ENCODE data around the gene NACA. TPM values are rescaled to one million over a fixed set of nuclear protein-coding genes. Genes with fewer than 3 reads are reported as not detected.
"Not testable (repeated sequence)": the region's sequence is repeated elsewhere in the genome, so short reads cannot be mapped to it uniquely, and the experiment has no call there.

Gene NACA
- total RNA-seq, 1 experiment from 2014 or later: 1,161 TPM

DNA sequence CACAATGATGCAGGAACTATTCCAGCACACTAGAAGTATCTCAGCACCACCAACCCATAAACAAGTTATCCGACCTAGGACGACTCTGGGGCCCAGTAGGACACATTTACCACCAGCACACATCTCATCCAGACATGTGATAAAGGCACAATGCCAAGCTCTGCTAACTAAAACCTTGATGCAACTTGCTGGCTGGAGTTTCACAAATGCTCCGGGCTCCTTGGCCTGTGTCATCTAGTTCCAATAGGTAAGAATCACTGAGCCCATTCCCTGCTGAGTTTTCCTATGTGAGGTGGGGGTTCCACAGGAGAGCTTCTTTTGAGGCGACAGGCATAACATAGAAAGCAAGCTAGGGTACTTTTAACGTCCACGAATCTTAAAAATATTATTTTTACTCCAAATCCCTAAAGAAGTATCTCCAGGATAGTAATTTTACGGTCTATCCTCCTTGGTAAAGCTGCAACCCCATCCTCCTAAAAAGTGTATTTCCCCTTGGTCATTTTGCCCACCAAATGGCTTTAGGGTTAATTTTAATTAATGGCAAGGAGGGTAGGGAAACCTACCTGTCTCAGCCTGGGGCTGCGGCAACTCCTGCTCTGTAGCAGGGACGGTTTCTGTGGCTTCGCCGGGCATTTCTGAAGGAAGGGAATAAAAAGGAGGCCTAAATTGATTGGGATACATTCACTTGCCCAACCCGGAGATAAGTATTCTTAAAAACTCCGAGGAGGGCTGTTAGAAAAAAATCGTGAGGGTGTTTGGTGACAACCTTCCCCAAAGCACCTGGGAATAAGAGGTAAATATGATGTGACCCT lies 1.0 kb downstream of the NACA start:
- DNase-seq (ENCODE audit: low read depth): peak; percentile 66

DNA sequence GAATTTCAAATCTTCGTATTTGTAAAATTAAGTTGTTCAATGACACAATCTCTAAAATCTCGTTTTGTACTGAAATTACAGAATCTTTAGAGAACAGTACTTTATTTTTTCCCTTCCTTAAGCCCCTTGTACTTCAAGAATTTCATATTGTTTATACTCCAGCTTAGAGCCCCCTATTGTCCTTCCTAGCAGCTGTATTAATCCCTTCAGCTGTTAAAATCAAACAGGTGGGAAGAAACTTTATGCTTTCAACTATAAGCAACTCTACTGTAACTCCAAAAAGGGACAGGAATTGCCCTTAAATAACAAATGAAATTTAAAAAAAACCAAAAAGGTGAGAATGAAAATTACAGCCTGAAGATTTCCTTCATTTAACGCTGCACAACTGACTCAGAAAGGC lies 1.7 kb downstream of the NACA start:
- DNase-seq (ENCODE audit: low read depth): no peak

DNA sequence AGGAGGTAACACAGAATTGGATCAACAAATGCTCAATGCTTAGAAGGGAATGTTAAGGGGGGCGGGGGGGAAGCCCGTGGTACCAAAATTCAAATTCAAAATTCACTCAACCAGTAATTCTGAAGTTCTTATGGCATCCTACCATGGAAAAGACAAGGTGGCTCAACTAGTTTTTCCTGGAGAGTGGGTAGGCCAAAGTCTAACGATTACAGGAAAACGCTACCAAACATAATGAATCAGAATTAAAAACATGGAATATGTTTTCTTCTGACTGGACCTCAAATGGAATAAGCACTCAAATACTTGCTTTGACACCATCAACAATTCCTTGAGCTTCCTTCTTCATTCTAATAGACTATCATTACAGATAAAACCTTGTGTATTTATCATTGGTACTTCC lies 2.3 kb downstream of the NACA start:
- DNase-seq (ENCODE audit: low read depth): no peak

DNA sequence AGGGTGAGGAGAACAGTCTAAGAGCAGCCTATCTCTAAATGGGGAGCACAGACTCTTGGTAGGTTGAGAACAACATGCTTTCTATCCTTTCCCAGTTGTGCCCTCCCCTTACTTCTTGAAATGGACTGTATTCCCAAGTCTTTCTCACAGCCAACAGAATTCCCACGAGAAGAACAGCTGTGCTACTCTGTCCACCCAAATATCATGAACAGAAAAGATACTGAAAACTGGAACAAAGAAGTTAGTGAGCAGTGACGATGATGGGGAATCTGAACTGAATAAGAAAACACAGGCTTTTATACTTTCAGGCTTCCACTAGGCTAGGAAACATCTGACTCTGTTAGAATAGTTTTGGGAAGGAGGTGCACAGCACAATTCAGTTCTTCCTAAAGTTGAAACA lies 3.4 kb downstream of the NACA start:
- no peak for DNase-seq (ENCODE audit: low read depth)

DNA sequence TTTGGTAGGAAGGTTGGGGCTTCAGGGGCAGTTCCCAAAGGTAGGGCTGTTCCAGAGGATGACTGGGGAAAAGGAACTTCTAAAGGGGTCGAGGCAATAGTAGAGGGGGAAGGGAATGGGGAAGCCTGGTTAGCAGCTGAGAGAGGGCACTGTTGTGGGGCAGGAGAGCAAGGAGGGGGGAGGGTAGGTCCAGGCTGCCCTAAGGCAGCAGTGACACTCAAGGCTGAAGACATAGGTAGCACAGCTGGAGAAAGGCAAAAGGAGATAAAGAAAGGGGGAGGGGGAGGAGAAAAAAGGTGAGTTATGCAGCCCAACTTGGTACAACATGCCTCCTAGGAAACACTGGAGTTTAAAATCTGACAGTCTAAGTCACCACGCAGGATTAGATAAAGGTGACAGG lies 3.9 kb downstream of the NACA start:
- DNase-seq (ENCODE audit: low read depth): no peak

DNA sequence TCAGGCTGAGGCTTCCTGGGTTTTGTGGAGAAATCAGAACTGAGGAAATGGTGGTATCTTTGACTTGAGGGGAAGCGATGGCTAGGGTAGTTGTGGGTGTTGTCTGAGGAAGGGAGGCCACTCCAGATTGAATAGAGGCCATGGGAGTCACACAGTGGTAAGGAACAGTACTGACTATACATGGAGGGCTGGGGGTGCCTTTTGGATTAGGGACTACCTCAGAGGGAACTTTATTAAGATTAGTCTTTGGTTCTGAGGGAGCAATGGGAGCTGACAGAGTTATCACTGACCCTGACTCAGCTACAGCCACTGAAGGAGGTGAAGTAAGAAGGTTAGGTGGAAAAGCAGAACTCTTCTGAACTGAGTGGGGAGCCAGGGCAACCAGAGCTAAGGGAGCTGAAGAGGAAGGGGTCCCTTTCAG lies 4.4 kb downstream of the NACA start:
- no peak for DNase-seq (ENCODE audit: low read depth)

DNA sequence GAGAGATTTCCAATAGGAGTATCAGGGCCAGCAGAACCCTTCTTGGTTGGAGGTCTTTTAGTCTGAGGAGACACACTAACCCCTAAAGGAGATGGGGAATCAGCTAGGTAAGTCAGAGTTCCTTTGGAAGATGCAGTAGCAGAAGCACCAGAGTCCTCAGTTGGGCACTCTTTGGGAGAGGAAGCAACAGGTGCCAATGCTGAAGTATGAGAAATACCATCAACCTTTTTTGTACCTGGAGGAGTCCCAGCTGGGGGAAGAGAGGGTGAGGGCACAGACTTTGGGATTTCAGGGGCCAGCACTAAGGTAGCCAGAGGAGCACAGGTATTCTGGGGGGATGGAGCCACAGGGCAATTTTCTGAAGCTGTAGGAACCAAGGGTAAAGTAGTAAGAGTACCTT lies 6.0 kb downstream of the NACA start:
- no peak for DNase-seq (ENCODE audit: low read depth)

DNA sequence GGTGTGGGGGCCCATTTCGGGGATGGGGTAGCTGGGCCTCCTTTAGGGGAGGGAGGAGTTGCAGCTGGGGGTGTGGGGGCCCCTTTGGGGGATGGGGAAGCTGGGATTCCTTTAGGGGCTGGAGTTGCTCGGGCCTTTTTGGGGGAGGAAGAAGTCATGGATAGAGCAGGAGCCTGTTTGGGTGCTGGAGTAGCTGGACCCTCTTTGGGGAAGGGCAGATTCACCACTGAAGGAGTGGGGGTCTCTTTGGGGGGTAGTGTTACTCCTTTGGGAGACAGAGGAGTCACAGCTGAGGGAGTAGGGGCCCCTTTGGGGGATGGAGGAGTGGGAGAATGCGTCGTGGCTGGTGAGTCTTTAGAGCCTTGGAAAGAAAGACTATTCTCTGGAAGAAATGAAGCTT lies 6.5 kb downstream of the NACA start:
- no peak for DNase-seq (ENCODE audit: low read depth)

DNA sequence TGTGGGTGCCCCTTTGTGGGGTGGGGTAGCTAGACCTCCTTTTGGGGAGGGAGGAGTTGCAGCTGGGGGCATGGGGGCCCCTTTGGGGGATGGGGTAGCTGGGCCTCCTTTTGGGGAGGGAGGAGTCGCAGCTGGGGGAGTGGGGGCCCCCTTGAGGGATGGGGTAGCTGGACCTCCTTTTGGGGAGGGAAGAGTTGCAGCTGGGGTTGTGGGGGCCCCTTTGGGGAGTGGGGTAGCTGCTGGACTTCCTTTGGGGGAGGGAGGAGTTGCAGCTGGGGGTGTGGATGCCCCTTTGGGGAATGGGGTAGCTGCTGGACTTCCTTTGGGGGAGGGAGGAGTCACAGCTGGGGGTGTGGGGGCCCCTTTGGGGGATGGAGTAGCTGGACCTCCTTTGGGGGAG lies 7.0 kb downstream of the NACA start:
- DNase-seq (ENCODE audit: low read depth): no peak

DNA sequence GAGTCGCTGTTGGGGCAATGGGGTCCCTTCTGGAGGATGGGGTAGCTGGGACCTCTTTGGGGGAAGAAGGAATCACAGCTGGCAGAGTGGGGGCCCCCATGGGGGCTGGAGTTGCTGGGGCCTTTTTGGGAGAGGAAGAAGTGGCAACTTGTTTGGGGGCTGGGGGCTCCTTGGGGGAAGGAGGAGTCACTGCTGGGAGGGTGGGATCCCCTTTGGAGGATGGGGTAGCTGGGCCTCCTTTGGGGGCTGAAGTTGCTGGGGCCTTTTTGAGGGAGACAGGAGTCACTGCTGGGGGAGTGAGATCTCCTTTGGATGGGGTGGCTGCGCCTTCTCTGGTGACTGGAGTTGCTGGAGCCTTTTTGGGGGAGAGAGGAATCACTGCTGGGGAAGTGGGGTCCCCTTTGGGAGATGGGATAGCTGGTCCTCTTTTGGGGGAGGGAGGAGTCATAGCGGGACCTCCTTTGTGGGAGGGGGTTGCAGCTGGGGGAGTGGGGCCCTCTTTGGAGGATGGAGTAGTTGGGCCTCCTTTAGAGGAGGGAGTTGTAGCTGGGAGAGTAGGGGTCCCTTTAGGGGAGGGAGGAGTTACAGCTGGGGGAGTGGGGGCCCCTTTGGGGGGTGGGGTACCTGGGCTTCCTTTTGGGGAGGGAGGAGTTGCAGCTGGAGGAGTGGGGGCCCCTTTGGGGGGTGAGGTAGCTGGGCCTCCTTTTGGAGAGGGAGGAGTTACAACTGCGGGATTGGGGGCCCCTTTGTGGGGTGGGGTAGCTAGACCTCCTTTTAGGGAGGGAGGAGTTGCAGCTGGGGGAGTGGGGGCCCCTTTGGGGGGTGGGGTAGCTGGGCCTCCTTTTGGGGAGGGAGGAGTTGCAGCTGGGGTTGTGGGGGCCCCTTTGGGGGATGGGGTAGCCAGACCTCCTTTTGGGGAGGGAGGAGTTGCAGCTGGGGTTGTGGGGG lies 7.9 kb downstream of the NACA start:
- DNase-seq (ENCODE audit: low read depth): no peak

DNA sequence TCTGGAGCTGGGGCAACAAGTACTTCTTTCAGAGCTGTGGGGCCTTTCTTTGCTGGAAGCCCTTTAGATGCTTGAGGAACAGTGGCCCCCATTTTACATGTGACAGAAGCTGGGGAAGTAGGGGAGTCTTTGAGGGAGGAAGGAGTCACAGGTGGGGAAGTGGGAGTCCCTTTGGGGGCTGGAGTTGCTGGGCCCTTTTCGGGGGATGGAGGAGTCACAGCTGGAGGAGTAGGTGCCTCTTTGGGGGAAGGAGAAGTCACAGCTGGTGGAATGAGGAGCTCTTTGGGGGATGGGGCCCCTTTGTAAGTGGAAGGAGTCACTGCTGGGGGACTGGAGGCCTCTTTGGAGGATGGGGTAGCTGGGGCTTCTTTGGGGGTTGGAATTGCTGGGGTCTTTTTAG lies 8.6 kb downstream of the NACA start:
- DNase-seq (ENCODE audit: low read depth): no peak

DNA sequence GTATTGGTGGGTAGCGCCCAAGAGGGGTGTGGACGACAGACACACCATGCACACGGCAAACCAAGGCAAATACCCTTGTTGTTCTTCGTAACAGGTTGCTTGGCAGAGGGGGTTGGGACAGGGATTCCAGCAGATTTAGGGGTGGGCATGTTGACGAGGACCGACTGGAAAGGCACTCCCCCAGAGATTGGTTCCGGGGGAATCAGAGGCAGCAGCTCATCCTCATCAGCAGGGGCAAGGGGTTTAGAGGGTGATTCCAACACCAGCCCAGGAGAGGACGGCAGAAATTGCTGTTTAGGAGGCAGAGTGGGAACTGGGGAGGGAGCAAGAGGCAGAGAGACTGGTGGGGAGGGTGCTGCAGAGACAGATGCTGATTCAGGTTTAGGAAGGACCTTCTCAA lies 9.3 kb downstream of the NACA start:
- DNase-seq (ENCODE audit: low read depth): no peak

DNA sequence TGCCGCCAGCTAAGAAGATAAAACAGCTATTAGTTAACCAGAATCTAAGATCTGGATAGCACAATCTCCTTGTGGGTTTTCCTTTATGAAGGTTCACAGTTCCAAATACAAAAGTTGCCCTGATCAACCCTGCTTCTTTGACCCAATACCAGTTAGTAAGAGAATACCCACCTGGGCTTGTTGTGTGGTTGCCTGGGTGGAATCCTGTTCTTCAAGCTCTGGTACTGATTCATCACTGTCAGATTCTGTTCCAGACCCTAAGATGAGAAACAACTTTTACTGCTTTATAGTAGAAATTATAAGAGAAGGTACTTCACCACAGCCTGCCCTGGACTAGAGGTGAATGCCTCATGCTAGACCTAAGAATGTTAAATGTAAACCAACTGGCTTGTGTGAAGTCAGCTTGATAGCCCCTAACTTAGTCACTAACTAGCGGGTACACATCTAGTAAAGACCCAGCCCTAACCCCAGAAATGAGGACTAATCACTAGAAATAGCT lies 10.6 kb downstream of the NACA start:
- no peak for DNase-seq (ENCODE audit: low read depth)

DNA sequence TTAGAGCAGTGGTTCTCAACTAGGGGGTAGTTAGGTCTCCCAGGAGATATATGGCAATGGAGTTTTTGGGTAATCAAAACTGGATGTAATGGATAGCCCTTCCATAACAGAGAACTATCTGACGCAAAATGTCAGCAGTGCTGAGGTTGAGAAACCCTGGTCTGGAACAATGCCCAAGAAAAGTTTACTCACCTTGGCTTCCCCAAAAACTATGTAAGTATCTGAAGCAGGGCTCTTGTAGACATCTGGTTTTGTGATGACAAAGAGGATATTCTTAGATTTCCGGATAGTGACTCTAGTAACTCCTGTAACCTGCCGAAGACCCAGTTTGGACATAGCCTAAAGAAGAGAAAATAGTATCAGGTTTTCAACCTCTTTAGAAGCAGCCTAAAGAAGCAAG lies 11.8 kb downstream of the NACA start:
- no peak for DNase-seq (ENCODE audit: low read depth)

DNA sequence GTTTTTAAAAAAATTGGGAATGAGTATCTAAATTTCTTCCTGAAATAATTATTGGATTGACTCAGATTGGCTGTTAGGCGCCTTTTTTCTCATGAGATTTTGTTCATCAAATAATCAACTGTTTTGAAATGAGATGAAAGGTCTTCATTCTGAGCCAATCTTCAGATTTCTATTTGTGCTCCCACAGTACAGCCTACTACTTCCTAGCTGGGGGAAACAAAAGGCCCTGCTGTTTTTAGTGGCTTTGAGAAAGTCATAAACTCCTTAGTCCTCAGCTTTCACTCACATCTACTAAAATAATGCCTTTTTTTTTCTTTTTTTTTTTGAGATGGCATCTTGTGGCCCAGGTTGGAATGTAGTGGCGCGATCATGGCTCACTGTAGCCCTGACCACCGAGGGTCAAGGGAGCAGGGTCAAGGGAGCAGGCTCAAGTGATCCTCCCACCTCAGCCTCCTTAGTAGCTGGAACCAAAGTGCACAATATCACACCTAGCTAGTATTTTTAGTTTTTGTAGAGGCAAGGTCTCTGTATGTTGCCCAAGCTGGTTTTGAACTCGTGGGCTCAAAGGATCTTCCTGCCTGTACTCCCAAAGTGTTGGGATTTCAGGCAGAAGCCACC lies 15.2 kb downstream of the NACA start:
- DNase-seq (ENCODE audit: low read depth): no peak

DNA sequence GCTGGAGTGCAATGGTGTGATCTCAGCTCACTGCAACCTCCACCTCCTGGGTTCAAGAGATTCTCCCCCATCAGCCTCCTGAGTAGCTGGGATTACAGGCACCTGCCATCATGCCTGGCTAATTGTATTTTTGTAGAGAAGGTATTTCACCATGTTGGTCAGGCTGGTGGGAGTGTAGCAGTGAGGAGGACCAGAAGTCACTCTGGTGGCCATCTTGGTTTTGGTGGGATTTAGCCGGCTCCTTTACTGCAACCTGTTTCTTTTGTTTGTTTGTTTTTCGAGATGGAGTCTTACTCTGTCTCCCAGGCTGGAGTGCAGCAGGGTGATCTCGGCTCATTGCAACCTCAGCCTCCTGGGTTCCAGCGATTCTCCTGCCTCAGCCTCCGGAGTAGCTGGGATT lies 20.6 kb downstream of the NACA start:
- DNase-seq (ENCODE audit: low read depth): not testable (repeated sequence)

DNA sequence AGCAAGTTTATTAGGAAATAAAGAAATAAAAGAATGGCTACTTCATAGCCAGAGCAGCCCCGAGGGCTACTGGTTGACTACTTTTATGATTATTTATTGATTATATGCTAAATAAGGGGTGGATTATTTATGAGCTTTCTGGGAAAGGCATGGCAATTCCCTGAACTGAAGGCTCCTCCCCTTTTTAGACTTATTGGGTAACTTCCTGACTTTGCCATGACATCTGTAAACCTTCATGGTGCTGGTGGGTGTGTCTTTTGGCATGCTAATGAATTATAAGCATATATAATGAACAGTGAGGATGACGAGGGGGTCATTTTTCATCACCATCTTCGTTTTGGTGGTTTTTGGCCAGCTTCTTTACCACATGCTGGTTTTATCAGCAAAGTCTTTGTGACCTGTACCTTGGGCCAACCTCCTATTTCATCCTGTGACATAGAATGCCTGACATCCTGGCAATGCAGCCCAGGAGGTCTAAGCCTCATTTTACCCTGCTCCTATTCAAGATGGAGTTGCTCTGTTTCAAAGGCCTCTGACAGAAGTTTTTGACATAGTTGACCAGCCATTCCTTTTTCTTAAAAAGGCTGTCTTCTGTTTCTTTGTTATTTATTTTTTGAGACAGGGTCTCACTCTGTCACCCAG lies 26.0 kb downstream of the NACA start:
- no peak for DNase-seq (ENCODE audit: low read depth)

DNA sequence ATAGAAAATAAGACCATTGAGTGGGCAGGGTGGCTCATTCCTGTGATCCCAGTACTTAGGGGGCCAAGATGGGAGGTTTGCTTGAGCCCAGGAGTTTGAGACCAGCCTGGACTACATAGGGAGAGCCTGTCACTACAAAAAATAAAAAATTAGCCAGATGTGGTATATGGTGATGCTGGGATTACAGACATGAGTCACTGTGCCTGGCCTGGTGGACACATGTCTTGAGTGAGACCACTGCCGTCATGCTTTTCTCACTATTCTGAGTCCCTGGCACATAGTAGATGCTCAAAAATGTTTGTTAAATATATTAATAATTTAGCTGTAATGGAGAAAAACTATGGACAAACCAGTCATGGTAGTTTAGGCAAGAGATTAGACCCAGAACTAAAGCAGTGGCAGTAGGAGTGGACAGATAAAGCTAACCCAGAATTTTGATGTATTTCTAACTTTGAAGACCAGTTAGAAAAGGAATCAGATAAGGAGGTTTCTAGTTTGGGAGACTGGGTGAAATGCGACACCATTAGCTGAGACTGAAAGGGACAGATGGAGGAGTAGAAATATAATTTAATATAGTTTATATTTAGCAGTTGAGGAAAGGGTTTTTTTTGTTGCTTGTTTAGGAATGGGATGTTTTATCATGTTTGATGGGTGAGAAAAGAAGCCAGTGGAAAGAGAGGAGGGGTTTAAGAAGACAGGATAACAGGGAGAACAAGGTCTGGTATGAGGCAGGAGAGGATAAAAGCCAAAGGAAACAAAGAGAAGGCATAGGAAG lies 29.6 kb downstream of the NACA start:
- DNase-seq (ENCODE audit: low read depth): no peak

DNA sequence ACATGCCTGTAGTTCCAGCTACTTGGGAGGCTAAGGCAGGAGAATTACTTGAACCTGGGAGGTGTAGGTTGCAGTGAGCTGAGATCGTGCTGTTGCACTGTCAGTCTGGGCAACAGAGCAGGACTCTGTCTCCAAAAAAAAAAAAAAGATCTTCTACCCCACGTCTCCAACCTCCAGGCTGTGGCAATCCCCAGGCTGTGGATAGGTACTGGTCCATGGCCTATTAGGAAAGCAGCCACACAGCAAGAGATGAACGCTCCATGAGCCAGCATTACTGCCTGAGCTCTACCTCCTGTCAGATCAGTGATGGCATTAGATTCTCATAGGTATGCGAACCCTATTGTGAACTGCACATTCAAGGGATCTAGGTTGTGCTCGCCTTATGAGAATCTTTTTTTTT lies 30.9 kb downstream of the NACA start:
- DNase-seq (ENCODE audit: low read depth): no peak

DNA sequence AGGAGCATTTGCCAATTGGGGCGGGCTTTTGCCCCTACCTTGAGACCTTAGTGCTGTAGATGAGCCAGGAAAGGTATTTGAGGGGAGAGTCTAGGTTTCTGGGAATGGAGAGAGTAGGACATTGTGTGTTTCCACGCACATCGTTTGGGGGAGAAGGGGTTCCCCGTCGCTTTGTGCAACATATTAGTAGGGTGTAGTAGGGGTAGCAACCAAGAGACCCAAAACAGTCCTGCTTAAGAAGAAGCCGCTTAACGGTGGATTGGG lies 36.3 kb downstream of the NACA start:
- no peak for DNase-seq (ENCODE audit: low read depth)

DNA sequence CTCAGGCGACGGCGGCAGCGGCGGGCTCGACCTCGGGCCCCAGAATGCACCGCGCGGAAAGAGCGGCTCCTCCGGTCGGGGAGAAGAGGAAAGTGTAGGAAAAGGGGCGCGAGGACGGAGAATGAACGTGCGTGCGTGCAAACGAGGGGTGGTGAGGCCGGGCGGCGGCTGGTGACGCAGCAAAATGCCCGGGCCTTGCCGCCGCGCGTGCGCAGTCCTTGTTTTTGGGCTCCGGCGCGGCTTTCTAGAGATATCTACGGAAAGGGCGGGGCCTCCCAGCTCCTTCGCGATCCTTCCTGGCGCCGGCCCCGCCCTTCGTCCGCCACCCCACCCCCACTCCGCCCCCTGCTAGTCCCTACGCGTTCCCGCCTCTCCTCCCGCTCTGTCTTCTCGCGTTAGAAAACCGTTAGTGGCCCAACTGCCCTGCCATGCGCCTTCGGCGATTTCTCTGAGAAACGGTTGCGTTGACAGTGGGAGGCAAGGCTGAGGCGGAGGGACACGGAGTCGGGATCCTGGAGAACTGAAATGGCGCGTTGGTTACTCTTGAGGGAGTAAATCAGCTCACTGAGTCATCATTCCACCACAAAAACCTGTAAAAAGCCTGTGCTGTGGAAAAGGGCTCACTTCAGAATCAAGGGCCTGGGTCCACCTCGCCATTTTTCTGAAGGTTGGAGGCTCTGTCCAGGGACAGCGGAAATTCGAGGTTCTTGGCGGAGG lies 36.8 kb downstream of the NACA start, which contains the start of gene PTGES3:
Gene PTGES3 (minus strand): TSS at position 156 of the 717 bp plus-strand sequence. CDS start 285 bp downstream, outside the sequence.
- DNase-seq (ENCODE audit: low read depth): peak; percentile 97

All from RPMI7951 (cell line).